Mesodermal cell (in vitro differentiated cells): Measurements from ENCODE around the gene PLEKHG4B.

ENCODE experiments used
- H3K27ac ChIP-seq: 2 replicates; pipeline ENCODE4 v1.7.0; 2013; ENCODE audit warnings: mild to moderate bottlenecking, low read depth, low read length, moderate library complexity; ENCODE audit not compliant: severe bottlenecking
- H3K36me3 ChIP-seq: 2 replicates; pipeline ENCODE4 v1.7.1; 2013; ENCODE audit warnings: mild to moderate bottlenecking, low read length, moderate library complexity; ENCODE audit not compliant: control insufficient read depth, insufficient read depth
- H3K4me1 ChIP-seq: one replicate; pipeline ENCODE4 v1.7.1; 2013; ENCODE audit warnings: mild to moderate bottlenecking, low read length; ENCODE audit not compliant: insufficient read depth, control insufficient read depth, poor library complexity, severe bottlenecking
- H3K4me3 ChIP-seq: 2 replicates; pipeline ENCODE4 v1.7.0; 2013; ENCODE audit warnings: low read length, control low read depth, mild to moderate bottlenecking; ENCODE audit not compliant: insufficient read depth, poor library complexity, severe bottlenecking; ENCODE audit errors: extremely low read depth
- H3K9me3 ChIP-seq: 2 replicates; pipeline ENCODE4 v1.7.1; 2013; ENCODE audit warnings: mild to moderate bottlenecking, low read length, moderate library complexity; ENCODE audit not compliant: control insufficient read depth
- WGBS, 2 experiments: methylation state at CpG; one replicate each; pipeline ENCODE4 v1.1.5; 2013; ENCODE audit warnings: missing lambda C conversion rate in 2 of 2; ENCODE audit not compliant: insufficient coverage in 2 of 2; 5-methylcytosine and 5-hydroxymethylcytosine counted together

PLEKHG4B gene

GRCh38 chr5:197892-198489 is 106.0 kb downstream of the PLEKHG4B start:
- no peak overlapping the region for H3K4me3 ChIP-seq
- peaks cover 8% of the 10 kb centered on the region for H3K36me3 ChIP-seq
- 94 to 97% methylated on average over 4 to 8 of the region's 12 CpGs for WGBS, 2 experiments
- H3K9me3 ChIP-seq: no peaks in the 10 kb centered on the region
- H3K4me1 ChIP-seq: no peaks in the 10 kb centered on the region
- H3K27ac ChIP-seq: no peak overlapping the region

DNA sequence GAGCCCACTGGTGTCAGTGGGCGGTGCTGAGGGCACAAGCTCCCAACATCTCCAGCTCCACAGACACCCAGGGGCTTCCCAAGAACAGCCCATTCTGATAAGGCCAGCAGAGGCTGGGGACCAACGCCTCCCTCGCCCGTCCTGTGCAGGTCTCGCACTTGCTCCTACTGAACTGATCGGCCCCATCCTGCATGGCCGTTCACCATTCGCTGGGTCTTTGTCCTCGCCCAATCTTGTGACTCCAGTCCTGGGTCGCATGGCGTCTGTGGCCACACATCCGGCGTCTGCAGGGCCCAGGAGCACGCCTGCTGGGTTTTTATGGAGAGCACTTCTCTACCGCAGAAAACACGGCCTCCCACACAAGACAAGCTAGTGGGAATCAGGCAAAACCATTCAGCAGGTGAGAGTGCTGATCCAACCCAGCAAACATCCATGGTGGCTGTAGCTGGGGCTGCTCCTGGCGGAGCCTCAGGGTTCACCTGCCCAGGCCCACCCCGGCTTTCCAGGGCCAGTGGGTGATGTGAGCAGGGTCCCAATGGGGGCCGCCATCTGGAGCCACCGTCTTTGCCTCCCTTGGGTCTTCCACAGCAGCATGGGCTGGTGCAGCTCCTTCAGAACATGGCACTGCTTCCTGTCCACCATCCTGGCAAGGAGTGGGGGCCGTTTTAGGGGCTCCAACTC is 106.7 kb downstream of the PLEKHG4B start:
- Histone ChIP-seq H3K4me3 (no peak overlapping the region), H3K27ac (no peak overlapping the region), H3K4me1 (no peaks in the 10 kb centered on the region), H3K9me3 (no peaks in the 10 kb centered on the region), H3K36me3 (peaks cover 14% of the 10 kb centered on the region)
- 95 to 96% methylated on average over 18 to 21 of the region's 21 CpGs for WGBS, 2 experiments

GRCh38 chr5:199197-199949 is 107.4 kb downstream of the PLEKHG4B start:
- WGBS, 2 experiments: 92% methylated on average over 7 to 16 of the region's 16 CpGs

DNA sequence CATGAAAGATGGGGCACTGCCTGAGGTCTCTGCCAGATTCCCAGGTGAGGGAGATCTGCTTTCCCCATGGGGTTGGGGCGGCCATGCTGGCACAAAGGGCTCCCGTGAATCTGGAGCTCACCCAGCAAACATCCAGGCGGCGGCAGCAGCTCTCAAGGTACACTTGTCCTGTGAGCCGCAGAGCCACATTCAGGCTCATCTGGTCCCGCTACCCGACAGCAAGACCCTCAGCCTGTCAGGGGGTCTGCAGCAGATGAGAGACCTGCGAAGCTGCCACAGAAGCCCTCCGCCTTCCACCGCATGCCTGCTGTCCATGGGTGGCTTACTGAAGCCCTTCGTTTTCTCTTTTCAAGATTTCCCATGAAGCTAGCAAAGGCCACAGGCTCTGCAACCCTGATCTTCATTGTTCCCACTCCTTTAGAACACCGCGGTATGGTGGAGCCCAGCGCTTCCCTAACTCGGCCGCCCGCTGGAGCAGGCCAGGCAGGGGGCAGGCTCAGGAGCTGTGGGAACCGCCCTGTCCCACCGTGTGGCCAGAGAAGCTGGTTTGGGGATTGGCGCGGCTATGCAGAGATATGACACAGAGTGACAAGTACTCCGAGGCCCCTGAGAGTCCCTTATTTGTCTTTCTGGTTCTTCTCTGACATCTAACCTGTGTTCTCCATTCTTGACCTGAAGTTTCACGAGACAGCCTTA is 108.1 kb downstream of the PLEKHG4B start:
- Histone ChIP-seq H3K4me1 (no peaks in the 10 kb centered on the region), H3K27ac (no peak overlapping the region), H3K9me3 (no peaks in the 10 kb centered on the region), H3K36me3 (peaks cover 28% of the 10 kb centered on the region), H3K4me3 (no peak overlapping the region)
- 86 to 90% methylated on average over 22 to 23 of the region's 23 CpGs for WGBS, 2 experiments

More at GRCh38 chr5:199197-199949, 107.4 kb downstream of the PLEKHG4B start:
- Histone ChIP-seq H3K27ac (no peak overlapping the region), H3K4me3 (no peak overlapping the region), H3K4me1 (no peaks in the 10 kb centered on the region), H3K36me3 (peaks cover 21% of the 10 kb centered on the region), H3K9me3 (no peaks in the 10 kb centered on the region)

GRCh38 chr5:200985-201384 is 109.0 kb downstream of the PLEKHG4B start:
- Histone ChIP-seq H3K36me3 (peaks cover 36% of the 10 kb centered on the region), H3K4me3 (no peak overlapping the region), H3K4me1 (no peaks in the 10 kb centered on the region), H3K9me3 (no peaks in the 10 kb centered on the region), H3K27ac (no peak overlapping the region)
- 50 to 67% methylated on average over 1 to 2 of the region's 4 CpGs for WGBS, 2 experiments

DNA sequence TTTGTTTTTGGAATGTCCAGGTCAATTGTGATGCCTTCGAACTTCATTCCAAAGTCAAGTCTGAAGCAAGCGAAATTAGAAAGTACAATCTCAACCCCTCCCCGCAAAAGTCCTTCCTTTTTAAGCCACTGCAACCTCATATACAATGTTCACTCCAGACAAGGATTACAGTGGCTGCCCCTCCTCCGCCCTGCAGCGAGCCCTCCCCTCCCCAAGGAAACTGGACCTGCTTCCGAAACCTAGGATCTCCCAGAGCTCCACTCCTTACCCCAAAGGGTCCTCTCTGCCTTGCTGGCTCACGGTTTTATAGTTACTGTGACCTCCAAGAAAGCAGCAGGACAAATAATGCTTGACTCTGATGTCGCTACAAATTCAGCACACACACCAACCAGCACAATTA is 109.7 kb downstream of the PLEKHG4B start:
- WGBS, 2 experiments: 83 to 90% methylated on average over 8 of the region's 8 CpGs
- H3K4me1 ChIP-seq: peaks cover 2% of the 10 kb centered on the region

GRCh38 chr5:203246-203930 is 111.4 kb downstream of the PLEKHG4B start:
- Histone ChIP-seq H3K4me1 (peaks cover 16% of the 10 kb centered on the region), H3K27ac (no peak overlapping the region), H3K4me3 (no peak overlapping the region), H3K9me3 (no peaks in the 10 kb centered on the region), H3K36me3 (peaks cover 36% of the 10 kb centered on the region)
- WGBS, 2 experiments: 93 to 94% methylated on average over 25 to 26 of the region's 26 CpGs

More for the DNA sequence above, 109.7 kb downstream of the PLEKHG4B start:
- Histone ChIP-seq H3K36me3 (peaks cover 36% of the 10 kb centered on the region), H3K4me3 (no peak overlapping the region), H3K9me3 (no peaks in the 10 kb centered on the region), H3K27ac (no peak overlapping the region)

DNA sequence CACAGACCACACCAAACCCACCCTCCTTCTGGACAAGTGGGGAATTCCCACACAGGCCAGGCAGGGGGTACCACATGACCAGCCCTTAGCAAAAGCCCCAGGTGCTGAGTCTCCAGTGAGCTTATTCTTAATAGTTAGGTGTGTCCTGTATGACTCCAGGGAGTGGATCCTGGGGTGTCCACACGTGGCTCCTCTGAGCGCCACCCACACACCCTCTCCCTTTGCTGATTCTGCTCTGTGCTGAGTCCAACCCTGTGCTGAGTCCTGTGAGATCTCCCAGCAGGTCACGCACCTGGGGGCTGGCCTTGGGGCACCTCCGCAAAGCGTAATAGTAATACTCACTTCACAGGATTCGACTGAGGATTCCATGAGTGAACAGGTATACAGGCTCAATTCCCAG is 112.0 kb downstream of the PLEKHG4B start:
- H3K4me1 ChIP-seq: peaks cover 21% of the 10 kb centered on the region
- H3K9me3 ChIP-seq: no peaks in the 10 kb centered on the region
- no peak overlapping the region for H3K4me3 ChIP-seq
- no peak overlapping the region for H3K27ac ChIP-seq
- 100% methylated on average over 2 to 3 of the region's 6 CpGs for WGBS, 2 experiments
- peaks cover 30% of the 10 kb centered on the region for H3K36me3 ChIP-seq

DNA sequence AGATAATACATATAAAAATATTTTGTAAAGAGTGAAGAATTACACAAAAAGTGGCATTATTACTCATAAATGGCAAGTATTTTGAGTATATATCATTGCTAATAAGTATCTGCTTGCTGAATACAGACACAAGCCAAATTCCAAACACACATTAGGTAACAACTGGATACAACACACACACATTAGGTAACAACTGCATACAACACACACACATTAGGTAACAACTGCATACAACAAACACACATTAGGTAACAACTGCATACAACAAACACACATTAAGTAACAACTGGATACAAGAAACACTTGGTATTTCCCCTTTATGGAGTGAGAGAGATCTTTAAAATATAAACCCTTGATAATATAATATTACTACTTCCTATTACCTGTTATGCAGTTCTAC is 112.5 kb downstream of the PLEKHG4B start:
- Histone ChIP-seq H3K9me3 (no peaks in the 10 kb centered on the region), H3K4me1 (peaks cover 21% of the 10 kb centered on the region), H3K27ac (no peak overlapping the region), H3K36me3 (peaks cover 28% of the 10 kb centered on the region), H3K4me3 (no peak overlapping the region)

DNA sequence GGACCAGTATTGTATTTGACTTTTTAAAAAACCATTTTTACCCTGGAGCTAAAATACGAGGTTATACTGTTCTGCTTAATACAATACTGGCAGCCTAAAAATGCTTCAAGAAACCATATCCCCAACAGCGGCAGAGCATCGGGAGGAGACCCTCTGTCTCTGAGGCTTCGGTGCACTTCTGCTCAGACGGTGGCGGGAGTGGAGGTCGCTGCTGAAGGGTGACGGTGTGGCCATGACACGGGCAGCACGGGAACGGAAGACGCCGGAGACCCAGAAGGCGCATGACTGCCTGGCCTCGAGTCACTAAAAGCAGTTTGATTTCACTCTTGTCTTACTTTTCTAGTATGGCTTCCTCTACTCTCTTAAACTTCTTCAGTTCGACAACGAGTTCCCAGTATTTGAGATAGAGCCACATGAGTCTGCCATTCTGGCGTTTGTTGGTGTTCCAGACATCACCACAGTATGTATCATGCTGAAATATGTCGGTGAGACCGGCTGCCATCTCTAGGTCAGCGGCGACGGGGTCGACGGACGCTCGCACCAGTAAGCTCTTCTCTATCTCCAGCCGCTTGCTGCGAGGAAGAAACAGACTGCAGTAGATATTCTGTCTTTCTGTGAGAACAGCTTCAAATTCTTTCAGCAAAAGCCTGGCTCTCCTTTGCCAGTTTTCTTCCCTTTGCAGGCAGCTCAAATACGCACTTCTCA is 113.2 kb downstream of the PLEKHG4B start:
- Histone ChIP-seq H3K36me3 (peaks cover 28% of the 10 kb centered on the region), H3K9me3 (no peaks in the 10 kb centered on the region), H3K4me1 (peaks cover 21% of the 10 kb centered on the region), H3K27ac (no peak overlapping the region), H3K4me3 (no peak overlapping the region)
- 94% methylated on average over 28 to 30 of the region's 30 CpGs for WGBS, 2 experiments
